Activated CD4-positive, CD25-positive, alpha-beta regulatory T cell treated with anti-CD3 and anti-CD28 coated beads, Interleukin-2, amount 50 U/mL, for 24 hours (primary cell): ENCODE results near the gene GMCL1.
"Not testable (repeated sequence)": the region's sequence is repeated elsewhere in the genome, so short reads cannot be mapped to it uniquely, and the experiment has no call there.

Experiments used
- ATAC-seq, 2 donors: fragments of 150-1000 bp; cut with Tn5 transposase; one replicate each; pipeline ENCODE4 v1.10.0; 2021; ENCODE audit warnings: mild to moderate bottlenecking in 1 of 2, moderate library complexity in 1 of 2

GMCL1 gene, protein sequence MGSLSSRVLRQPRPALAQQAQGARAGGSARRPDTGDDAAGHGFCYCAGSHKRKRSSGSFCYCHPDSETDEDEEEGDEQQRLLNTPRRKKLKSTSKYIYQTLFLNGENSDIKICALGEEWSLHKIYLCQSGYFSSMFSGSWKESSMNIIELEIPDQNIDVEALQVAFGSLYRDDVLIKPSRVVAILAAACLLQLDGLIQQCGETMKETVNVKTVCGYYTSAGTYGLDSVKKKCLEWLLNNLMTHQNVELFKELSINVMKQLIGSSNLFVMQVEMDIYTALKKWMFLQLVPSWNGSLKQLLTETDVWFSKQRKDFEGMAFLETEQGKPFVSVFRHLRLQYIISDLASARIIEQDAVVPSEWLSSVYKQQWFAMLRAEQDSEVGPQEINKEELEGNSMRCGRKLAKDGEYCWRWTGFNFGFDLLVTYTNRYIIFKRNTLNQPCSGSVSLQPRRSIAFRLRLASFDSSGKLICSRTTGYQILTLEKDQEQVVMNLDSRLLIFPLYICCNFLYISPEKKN

DNA sequence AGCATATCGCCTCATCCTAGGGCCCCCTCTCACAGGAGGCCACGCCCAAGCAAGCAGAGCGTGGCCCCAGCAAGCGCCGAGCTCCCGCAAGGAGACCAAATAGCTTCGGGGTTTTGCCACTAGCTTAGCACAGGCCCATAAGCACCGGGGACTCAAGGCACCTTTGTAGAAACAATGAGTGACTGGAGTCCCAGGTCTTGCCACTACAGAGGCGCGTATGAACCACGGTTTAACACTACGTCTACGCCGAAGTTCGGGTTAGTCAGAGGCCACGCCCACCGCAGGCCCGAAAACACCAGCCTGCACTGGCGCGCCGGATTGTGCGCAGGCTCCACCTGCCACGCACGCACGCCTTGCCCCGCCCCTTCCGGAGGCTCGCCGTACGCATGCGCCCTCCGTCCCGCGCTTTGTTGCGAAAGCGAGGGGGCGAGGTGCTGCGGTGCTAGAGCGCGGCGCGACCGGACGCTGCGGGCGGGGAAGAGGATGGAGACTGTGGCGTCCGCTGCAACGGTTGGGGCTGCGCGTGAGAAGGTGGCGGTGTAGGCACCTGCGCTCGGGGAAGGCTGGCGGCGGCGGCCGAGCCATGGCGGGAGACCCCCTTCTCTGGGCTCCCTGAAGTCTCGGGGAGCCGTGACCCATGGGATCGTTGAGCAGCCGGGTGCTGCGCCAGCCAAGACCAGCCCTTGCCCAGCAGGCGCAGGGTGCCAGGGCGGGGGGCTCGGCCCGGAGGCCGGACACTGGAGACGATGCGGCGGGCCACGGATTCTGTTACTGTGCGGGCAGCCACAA is at the start of gene GMCL1:
GMCL1 (plus strand) TSS at position 405 of the 789 bp plus-strand sequence; CDS start at position 638, 233 bp downstream.
- ATAC-seq, result peak; percentile 95 to 97

DNA sequence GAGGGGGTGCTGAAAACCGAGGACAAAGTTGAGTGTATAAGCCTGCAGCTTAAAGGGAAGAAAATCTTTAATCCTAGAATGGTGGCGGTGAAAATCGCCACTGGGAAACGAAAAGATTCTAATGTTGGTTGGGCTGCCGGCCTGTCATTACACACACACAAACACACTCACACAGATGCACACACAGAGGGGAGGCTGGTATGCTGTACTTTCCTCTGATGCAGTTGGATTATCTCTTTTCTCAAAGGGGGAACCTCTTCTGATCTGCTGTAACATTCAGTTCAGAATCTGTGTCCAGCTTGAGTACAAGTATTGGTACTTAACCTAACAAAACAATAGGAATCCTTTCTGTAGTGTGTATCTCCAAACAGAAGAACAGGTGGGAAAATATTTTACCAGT is 48.5 kb upstream of the GMCL1 start:
- no peak for ATAC-seq

DNA sequence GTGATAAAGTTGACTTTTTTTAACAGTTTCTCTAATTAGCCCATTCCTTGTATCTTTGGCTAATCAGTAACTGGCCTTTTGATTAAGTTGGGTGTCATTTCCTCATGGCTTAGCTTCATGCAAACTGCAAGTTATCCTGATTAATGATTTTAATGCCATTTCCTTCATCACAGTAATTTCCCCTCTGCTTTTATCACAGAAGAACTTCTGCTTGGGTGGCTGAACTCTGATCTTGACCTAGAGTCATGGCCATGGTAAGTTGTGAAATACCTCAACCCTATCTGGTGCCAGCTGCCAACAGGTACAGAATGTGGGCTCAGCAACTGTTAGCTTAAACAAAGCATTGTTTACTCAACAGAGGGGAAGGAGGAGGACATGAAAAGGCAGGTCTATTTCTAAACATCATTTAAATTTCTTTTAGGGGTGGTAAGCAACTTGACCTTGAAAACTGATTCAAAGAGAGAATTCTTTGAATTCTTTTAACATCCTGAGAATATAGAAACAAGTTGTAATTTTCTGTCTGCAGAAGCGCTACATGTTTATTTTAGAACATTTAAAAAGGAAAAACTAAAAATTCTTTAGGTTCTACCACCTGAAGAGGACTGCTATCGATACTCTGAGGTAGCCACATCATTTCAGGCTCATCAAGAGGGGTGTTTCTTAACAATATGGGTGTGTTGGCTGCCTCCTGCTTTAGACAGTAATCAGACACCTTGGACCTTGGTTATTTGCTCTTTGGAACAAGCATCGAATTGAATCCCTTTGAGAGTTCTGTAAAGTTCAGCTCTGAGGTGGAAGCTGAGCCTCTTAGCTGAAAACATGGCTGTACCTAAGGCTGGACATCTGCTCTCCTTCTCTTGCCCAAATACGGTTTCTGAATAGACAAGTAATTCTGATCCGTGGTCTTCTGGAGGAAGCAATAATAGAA is 47.9 kb upstream of the GMCL1 start:
- ATAC-seq, result no peak

DNA sequence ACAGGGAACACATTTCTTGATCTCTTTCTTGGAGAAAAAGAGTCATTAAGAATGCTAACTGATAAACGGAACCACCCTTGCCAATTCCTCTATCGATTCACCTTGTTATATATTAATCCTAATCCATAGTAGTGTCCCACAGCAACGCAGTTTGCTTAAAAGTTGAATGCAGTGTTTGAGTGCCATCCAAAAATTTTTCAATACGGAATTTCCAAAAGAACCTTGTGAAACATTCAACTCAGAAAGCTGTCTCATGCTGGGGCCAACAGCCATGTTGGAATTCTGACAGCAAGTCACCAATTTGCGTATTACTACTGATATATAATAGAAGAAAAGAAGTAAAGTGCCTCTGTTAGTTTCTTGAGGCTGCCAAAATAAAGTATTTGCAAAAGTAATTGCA is 45.2 kb upstream of the GMCL1 start:
- ATAC-seq, result no peak

DNA sequence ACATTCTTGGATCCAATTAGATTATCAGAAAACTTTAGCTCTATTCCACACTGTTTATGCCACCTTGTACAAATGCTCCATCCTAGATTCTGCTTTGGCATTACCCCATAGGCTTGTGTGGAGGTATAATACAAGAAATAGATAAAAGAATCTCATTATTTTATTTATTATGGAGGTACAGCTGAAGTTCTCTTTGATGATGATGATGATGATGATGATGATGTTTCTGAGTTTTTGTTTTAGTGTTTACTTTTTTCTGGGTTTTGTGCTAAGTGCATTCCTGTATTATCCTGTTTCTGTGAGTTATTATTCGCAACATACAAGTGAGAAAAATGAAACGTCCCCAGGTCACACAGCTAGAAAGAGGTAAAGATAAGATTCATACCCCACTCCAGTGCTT is 44.1 kb upstream of the GMCL1 start:
- ATAC-seq, result no peak

DNA sequence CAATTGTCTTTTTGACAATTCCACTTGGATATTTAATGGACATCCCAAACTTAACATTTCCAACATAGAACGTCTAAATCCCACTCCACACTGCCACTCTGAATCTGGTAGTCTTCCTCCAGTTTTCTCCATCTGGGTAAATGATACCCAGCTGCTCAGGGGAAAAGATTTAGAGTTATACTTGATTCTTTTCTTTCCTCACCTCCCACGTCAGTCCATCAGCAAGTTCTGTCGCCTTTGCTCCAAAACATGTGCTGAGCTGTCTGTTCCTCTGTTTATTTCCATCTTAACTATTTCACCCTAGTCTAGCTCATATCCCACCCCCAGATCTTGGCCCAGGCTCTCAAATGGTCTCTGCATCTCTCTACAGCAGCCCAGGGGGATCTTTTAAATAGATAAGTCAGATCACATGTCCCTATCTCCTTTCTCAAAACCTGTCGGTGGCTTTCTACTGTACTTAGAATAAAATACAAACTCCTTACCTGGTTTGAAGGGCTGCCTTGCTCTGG is 43.4 kb upstream of the GMCL1 start:
- ATAC-seq, result no peak

DNA sequence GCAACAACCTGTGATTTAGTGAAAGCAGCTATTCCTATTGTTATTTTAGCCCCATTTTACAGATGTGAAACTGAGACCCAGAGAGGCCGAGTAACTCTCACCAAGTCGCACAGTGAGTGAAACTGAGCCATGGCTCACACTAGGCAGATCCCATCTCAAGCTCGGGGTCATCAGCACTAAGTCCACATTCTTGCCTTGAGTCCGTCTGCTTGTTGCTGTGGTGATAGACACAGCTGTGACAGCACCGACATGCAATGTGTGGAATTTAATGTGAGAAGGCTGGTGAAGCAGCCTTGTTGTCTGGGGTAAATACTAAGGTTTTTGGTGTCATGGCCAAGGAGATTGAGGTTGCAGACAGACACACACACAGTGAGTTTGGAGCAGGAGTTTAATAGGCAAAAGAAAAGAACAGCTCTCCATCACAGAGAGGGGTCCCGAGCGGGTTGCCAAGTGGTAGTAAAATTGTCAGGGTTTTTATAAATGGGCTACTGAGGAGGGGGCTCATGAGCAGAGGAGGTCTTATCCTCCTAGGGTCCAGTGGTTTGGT is 40.2 kb upstream of the GMCL1 start:
- no peak for ATAC-seq

DNA sequence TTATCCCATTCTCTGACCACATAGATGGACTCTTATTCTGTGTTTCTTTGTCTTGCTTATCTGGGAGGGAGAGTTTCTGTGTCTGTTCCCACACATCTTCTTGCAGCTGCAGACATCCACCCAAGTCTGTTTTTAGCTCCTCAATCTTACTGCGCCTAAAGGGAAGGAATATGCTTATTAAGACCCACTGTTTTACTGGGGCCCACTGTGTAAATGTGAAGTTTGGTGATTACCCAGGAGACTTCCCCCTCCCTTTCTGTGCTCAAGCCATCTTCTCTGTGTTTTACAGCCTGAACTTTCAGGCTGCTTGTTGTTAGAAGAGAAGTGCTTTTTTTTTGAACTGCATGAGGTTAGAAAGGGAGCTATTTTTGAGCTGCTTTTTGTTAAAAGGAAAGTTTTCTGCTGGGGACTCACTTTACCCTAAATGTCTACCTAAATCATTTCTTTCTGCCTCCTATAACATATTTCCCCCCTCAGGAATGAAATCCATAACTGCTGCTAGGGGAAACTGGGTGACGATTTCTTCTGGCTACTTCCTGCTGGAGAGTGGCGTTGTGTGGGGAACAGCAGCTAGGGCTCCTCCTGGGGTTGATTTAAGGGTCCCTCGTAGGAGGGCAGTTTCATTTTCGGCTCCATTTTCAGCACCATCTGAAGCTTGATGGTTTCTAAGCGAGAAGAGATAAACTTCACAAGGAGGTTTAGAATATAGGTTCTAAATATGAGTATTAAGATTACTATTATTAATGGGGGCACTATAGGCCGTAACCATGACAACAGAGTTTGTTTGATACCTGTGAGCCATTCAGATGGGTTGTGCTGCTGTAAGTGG is 39.5 kb upstream of the GMCL1 start:
- ATAC-seq, result peak in 1 of 2 donors; percentile 51

DNA sequence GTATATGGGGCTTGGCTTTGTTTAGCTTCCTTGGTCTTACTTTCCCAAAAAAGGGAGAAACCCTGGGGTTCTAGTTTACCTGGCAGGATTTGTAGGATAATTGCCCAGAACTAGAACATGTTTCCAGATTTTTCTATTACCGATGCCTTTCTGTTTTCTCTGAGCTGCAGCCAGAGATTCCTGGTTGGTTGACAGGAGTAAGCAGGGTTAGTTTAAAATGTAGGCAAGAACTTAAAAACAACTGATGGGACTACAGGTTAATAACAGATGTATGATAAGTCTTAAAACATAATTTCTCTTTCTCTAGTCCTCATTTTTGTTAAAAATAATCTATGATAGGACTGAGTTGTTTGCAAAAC is 38.9 kb upstream of the GMCL1 start:
- ATAC-seq, result no peak

DNA sequence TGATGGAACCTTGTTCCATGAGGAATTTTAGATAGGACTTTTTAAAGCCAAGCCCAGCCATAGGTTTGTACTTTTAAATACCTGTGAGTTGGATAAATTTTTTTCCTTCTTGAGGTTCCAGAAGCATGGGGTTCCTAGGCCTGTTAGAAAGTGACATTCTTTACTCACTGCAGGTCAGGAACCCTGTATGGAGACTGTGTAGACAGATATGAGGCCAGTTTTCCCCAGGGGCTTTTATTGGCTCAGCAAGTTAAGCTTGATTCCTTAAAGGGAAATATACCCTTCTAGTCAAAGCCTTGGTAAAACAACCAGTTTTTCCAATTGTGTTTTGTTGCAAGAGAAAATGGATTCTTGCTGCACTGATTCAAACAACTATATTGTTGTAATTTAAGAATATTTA is 38.4 kb upstream of the GMCL1 start:
- ATAC-seq, result no peak

DNA sequence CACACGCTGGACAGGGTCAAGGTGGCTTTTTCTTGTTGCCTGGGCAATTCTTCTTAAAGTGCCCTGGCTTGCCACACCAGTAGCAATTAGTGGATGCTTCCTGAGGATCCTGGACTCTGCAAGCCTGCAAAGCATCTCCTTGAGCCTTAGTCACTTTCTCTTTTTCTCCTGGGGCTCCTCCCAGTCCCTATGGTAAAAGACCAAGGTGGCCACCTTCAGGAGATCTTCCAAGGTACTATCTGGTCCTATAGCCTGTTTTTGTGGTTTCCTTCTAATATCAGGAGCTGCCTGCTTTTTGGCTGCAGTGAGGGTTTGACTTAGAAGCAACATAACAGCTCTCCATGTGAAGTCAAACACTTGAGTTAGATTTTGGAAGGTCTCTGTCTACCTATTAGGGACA is 33.3 kb upstream of the GMCL1 start:
- no peak for ATAC-seq

DNA sequence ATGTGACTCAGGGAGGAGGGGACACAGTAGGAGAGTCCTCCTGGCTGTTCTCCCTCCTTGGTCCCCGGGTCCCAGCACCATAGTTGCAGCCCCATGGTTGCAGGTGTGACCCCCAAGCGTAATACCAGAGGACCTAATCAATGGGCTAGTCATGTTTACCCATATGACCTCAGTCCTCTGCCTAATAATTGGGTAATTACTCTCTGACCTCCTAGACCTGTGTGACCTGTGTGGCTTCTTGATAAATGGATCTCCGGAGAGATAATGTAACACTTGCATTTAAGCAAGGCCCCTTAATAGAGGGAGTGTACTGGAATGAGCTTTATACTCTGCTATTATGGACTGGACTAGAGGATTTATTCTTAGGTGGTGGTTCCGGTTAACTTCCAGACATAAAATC is 32.2 kb upstream of the GMCL1 start:
- ATAC-seq, result no peak

DNA sequence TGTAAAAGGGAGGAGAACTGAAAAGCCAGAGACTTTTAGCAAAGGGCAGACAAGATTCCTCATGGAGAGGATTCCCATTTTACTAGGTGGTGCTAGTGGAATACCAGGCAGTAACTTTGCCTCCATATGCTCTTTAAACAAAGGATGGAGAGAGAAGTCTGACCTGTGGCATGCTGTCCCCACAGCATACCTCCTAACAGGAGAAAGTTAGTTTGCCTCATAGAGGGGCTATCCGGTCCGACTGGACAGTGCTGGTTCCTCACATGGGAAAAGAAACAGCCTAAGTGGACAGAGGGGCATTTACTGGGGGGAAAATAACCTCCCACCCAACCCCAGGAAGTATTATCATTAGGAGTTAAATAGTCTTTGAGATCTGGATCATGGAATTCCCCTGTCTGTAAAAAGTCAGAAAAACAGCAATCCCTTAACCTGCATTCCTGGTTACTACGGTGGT is 31.6 kb upstream of the GMCL1 start:
- no peak for ATAC-seq

DNA sequence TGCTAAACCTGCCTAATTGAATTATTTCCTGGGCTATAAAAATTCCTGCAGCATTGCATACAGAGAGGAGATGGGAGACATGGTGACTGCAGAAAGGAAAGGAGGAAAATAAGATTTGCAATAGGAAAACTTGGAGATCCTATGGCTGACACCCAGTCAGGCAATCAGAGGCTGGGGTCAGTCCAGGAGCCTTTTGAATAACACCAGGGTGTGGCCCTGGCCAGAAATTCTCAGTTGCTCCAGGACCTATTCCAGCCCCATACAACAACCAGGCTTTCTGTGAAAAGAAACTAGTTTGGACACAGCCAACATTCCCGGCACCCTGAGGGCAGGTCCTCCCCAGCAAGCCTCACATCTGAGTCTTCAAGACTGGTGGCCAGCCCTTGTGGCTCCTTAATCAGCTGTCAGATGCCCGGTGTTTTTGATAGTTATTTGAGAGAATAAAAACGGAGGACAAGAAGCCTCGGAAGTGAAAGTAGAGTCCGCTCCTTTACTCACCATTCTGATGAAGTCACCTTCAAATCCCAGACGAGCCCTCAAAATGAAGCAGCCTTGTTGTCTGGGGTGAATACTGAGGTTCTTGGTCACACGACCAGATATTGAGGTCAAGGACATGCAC is 31.1 kb upstream of the GMCL1 start:
- ATAC-seq, result no peak

DNA sequence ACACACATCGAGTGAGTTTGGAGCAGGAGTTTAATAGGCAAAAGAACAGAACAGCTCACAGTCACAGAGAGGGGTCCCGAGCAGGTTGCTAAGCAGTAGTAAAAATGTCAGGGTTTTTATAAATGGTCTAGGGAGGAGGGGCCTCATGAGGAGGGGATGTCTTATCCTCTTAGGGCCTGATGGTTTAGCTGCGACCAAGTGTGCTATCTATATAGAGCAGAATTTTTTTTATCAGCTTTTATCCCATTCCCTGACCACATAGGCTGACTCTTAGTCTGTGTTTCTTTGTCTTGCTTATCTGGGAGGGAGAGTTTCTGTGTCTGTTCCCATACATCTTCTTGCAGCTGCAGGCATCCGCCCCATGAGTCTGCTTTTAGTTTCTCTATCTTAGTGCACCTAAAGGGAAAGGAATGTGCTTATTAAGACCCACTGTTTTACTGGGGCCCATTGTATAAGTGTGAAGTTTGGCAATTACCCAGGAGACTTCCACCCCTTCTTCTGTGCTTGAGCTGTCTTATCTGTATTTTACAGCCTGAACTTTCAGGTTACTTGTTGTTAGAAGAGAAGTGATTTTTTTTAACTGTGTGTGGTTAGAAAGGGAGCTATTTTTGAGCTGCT is 30.4 kb upstream of the GMCL1 start:
- ATAC-seq, result no peak

DNA sequence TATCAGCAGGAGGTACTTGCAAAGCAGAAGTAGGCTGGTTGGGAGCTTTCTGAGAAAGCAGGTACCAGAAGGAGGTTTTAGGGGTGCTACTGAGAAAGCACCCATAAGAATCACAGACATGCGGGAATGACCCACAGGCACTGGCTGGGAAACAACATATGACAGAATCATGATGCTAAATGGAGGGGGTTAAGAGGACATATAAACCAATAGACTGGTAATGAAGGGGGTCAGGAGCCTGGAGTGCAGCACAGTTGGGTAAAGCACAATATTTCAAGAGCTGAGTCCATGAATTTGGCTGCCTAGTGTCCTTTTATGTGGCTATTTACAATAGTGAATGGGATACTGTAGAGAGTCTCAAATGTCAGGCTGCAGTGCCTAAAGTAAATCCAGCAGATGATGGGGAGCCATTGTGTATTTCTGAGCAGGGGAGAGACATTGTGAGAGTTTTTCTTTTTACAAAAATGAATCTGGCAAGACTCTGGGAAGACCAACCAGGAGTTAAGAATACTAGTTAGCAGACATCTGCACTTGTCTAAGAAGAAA is 27.6 kb upstream of the GMCL1 start:
- no peak for ATAC-seq

DNA sequence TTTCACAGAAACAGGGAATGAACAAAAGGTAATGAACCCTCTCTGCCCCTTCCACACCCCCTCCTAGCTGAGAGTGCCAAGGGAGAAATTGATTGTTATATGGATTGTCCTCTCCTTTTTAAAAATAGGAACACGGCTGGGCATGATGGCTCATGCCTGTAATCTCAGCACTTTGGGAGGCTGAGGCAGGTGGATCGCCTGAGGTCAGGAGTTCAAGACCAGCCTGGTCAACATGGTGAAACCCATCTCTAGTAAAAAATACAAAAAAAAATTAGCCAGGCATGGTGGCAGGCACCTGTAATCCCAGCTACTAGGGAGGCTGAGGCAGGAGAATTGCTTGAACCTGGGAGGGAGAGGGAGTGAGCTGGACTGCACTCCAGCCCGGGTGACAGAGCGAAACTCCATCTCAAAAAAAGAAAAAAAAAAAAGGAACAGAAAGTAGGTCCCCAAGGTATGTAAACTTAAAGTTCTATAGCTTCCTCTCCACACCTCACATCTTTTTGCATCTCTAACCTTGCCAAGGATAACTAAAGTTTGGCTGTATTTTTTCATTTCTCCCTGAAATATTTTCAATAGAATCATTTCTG is 26.6 kb upstream of the GMCL1 start:
- ATAC-seq, result not testable (repeated sequence)

DNA sequence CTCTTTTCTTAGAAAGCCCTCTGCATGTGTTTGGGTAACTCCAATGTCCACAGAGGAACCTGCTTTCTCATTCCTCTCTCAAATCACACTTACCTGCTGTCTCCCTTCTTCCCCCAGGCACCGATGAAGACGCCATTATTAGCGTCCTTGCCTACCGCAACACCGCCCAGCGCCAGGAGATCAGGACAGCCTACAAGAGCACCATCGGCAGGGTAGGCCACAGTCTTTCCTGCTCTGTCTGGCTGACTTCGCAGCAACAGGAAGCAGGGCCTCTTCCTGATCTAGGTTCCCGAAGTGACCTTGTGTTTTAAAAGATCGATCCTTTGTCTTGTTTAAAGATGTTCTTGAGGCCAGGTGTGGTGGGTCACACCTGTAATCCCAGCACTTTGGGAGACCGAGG is 25.0 kb upstream of the GMCL1 start:
- ATAC-seq, result no peak

DNA sequence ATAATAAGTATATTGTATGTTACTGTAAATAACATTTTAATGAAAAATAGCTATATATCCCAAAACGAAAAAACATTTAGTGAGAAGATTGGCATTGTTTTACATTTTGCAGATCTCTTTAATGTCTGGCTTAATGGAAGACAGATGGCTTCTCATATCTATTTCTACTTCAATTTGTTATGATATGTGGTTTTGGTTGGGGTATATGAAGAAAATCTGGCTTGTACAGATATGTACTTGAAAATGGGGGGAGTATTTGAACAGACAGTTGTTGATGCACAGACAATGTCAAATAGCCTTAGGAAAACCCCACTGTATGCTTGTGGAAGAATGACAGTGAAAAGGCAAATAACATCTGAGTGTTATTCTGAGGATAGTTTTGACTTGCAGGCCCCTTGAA is 23.6 kb upstream of the GMCL1 start:
- no peak for ATAC-seq
